ENCODE results near the gene GPC1. TPM values are rescaled to one million over a fixed set of nuclear protein-coding genes. Genes with fewer than 3 reads are reported as not detected.

The GPC1 gene
- total RNA-seq, 6 experiments from 2014 or later: 20.7 to 44.5 (median 27.8) TPM

- WGBS (ENCODE audit: insufficient coverage, low coverage, low lambda C conversion rate, missing lambda C conversion rate): 97% methylated on average over 9 of the region's 9 CpGs
- no peak for ATAC-seq
These were observed 63.4 kb downstream of the GPC1 start for GRCh38 chr2:240498958-240499260.

DNA sequence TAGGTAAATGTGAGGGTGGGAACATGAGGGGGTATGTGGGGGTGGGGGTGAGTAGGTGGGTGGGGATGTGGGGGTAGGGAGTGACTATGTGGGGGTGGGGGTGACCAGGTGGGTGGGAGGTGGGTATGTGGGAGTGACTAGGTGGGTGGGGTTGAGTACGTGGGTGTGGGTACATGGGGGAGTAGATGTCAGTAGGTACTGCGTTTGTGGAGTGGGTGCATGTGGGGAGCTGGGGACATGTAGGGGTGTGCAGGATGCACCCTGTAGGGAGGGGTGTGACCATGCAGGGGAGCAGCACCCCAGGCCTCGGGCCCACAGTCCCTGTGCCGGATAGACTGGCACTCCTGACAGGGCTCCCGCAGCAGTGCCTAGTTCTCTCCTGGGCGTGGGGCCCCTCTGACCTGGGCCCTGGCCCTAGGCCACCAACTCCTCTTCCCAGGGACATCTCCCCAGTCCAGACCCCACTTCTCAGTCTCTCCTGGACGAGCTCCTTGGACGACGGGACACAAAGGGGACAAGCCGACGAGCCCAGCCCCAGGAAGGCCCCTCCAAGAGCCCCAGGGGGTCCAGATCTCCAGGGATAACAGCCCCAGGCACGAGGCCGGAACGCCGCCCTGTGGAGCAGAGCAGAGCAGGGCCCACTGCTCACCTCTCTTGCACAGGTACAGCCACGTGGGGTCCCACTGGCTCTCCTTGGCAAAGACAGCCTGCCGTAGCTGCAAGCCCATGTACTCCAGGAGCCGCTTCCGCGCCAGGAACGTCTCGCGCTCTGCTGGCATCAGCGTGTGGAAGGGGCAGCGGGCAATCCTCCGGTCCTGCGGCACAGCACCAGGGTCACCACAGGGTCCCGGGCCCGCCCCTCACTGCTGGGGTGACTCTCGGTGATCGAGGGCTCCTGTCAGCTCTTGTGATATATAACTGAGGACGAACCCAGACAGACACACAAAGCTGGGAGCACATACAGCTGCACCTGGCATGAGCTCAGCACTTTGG, 64.1 kb downstream of the GPC1 start:
- Histone ChIP-seq H3K9me3 (no peaks in the 10 kb centered on the region), H3K4me1 (no peaks in the 10 kb centered on the region), H3K27me3 (no peaks in the 10 kb centered on the region), H3K27ac (no peak overlapping the region), H3K4me3 (no peak overlapping the region), H3K36me3 (no peaks in the 10 kb centered on the region)
- TF ChIP-seq POLR2A (IDR thresholded peaks at IDR 0.05): no peak
- TF ChIP-seq, protein P1, sequence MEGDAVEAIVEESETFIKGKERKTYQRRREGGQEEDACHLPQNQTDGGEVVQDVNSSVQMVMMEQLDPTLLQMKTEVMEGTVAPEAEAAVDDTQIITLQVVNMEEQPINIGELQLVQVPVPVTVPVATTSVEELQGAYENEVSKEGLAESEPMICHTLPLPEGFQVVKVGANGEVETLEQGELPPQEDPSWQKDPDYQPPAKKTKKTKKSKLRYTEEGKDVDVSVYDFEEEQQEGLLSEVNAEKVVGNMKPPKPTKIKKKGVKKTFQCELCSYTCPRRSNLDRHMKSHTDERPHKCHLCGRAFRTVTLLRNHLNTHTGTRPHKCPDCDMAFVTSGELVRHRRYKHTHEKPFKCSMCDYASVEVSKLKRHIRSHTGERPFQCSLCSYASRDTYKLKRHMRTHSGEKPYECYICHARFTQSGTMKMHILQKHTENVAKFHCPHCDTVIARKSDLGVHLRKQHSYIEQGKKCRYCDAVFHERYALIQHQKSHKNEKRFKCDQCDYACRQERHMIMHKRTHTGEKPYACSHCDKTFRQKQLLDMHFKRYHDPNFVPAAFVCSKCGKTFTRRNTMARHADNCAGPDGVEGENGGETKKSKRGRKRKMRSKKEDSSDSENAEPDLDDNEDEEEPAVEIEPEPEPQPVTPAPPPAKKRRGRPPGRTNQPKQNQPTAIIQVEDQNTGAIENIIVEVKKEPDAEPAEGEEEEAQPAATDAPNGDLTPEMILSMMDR (IDR thresholded peaks at IDR 0.05): no peak
- peak in 1 of 4 donors; percentile 11 for ATAC-seq
- intact Hi-C loops (cut with DNase I): loop anchor here in 1 of 2 donors (10.0 kb wide), 1 partner anchor 325 kb away; the partner anchor contains the start of gene KIF1A
- DNase-seq: peak in 1 of 3 donors; percentile 34
- WGBS (ENCODE audit: insufficient coverage, low coverage, low lambda C conversion rate, missing lambda C conversion rate): no CpG with 5 or more reads among the region's 32 CpGs

More at GRCh38 chr2:240498958-240499260, 63.4 kb downstream of the GPC1 start:
- peak in 1 of 3 donors; percentile 29 for DNase-seq
- Histone ChIP-seq H3K4me1 (no peaks in the 10 kb centered on the region), H3K27me3 (no peaks in the 10 kb centered on the region), H3K36me3 (no peaks in the 10 kb centered on the region), H3K27ac (no peak overlapping the region), H3K4me3 (no peak overlapping the region), H3K9me3 (no peaks in the 10 kb centered on the region)
- intact Hi-C loops (cut with DNase I): no loop called here
- TF ChIP-seq, protein P1 (IDR thresholded peaks at IDR 0.05): no peak
- TF ChIP-seq POLR2A (IDR thresholded peaks at IDR 0.05): no peak

DNA sequence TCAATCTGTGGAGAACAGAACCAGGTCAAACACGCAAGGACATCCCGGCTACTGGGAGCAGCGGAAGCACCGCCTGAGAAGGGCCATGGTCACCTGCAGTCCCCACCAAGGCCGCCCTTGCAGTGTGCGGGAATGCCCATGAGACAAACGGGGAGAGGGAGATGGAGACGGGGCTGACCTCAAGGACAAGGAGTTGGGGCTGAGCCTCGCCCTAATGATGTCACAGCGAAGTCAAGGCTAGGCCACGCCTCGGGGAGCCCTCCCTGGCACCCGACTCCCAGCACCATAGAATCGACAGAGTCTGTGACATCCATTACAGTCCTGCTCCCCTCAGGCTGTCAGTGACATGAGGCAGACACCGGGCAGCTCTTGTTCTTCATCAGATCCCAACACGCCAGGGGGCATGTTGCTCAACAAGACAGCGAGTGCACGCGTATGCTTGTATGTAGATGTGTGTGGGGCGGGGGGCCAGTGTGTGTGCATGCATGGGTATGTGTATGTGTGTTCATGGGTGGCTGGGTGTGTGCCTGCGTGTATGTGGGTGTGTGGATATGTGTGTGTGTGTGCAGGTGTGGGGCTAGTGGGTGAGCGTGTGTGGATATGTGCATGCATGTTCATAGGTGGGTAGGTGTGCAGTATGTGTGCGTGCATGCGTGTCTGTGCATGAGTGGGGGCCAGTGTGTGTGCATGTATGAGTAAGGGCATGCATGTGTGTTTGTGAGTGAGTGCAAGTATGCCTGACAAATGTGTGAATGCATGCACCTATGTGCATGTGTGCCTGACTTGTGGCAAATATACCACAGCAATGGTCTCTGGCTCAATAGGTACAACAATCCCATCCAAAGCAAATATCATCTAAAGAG, 65.3 kb downstream of the GPC1 start:
- intact Hi-C loops (cut with DNase I): loop anchor here in 1 of 2 donors (10.0 kb wide), 1 partner anchor 324 kb away; the partner anchor contains the start of gene KIF1A
- Histone ChIP-seq H3K4me3 (no peak overlapping the region), H3K4me1 (no peaks in the 10 kb centered on the region), H3K27me3 (no peaks in the 10 kb centered on the region), H3K36me3 (no peaks in the 10 kb centered on the region), H3K27ac (no peak overlapping the region), H3K9me3 (no peaks in the 10 kb centered on the region)
- TF ChIP-seq, protein P1 (IDR thresholded peaks at IDR 0.05): no peak
- TF ChIP-seq POLR2A (IDR thresholded peaks at IDR 0.05): no peak
- WGBS (ENCODE audit: insufficient coverage, low coverage, low lambda C conversion rate, missing lambda C conversion rate): 98% methylated on average over 6 of the region's 24 CpGs
- no peak for ATAC-seq
- peak in 1 of 3 donors; percentile 35 for DNase-seq

DNA sequence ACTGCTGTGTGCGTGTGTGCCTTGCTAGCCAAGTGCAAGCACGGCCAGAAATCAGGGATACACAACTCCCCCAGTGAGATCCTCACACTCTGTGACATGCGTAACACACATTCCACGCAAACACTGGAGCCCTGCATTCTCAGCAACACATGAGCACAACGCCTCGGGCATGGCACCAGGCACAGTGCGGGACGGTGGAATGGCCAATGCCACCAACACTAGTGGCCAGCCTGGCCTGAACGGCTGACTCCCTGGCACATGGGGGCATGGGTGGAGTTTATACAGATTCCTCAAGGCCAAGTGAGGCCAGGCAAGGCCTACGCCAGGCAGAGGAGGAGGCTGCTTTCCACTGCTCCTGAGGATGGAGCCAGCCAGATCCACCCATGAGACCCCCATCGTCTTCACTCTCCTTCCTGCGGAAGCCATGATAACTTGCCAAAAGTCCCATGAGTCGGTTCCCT, 66.1 kb downstream of the GPC1 start:
- Histone ChIP-seq H3K27ac (no peak overlapping the region), H3K4me1 (no peaks in the 10 kb centered on the region), H3K4me3 (no peak overlapping the region), H3K36me3 (no peaks in the 10 kb centered on the region), H3K9me3 (no peaks in the 10 kb centered on the region), H3K27me3 (no peaks in the 10 kb centered on the region)
- no peak for TF ChIP-seq POLR2A (IDR thresholded peaks at IDR 0.05)
- TF ChIP-seq, protein P1 (IDR thresholded peaks at IDR 0.05): no peak
- 100% methylated on average over 2 of the region's 13 CpGs for WGBS (ENCODE audit: insufficient coverage, low coverage, low lambda C conversion rate, missing lambda C conversion rate)
- ATAC-seq (no peak), DNase-seq (peak in 1 of 3 donors; percentile 29)
- intact Hi-C loops (cut with DNase I): loop anchor here in 1 of 2 donors (10.0 kb wide), 1 partner anchor 323 kb away; the partner anchor contains the start of gene KIF1A

All from right lobe of liver (tissue), 6 donors.